Esophagus muscularis mucosa (tissue), 3 donors: Measurements from ENCODE around the gene ENOX1.

Experiments used
- POLR2A ChIP-seq: fragments of 450-650 bp; IDR thresholded peaks from one replicate; pipeline ENCODE4 v1.6.1; 2017; ENCODE audit warnings: antibody characterized with exemption, moderate library complexity, mild to moderate bottlenecking, low read depth
- POLR2AphosphoS5 ChIP-seq, 2 donors: sonication (generic); formaldehyde crosslinking; IDR thresholded peaks; one replicate each; pipeline ENCODE4 v1.6.1; 2017; ENCODE audit warnings: antibody characterized with exemption in 2 of 2
- TF ChIP-seq, protein P1 (sequence below), 3 experiments: fragments of 200-600 bp in 2 of 3; fragments of 450-650 bp in 1 of 3; sonication (generic) in 2 of 3; IDR thresholded peaks; one replicate each; pipeline ENCODE4 v1.5.1; 2017 to 2019; ENCODE audit warnings: antibody characterized with exemption in 3 of 3, mild to moderate bottlenecking in 2 of 3, moderate library complexity in 1 of 3

- TF ChIP-seq, protein P1, sequence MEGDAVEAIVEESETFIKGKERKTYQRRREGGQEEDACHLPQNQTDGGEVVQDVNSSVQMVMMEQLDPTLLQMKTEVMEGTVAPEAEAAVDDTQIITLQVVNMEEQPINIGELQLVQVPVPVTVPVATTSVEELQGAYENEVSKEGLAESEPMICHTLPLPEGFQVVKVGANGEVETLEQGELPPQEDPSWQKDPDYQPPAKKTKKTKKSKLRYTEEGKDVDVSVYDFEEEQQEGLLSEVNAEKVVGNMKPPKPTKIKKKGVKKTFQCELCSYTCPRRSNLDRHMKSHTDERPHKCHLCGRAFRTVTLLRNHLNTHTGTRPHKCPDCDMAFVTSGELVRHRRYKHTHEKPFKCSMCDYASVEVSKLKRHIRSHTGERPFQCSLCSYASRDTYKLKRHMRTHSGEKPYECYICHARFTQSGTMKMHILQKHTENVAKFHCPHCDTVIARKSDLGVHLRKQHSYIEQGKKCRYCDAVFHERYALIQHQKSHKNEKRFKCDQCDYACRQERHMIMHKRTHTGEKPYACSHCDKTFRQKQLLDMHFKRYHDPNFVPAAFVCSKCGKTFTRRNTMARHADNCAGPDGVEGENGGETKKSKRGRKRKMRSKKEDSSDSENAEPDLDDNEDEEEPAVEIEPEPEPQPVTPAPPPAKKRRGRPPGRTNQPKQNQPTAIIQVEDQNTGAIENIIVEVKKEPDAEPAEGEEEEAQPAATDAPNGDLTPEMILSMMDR (IDR thresholded peaks at IDR 0.05) = no peak
- TF ChIP-seq POLR2A (no peak), POLR2AphosphoS5 (IDR thresholded peaks at IDR 0.05) (no peak)
Measured at GRCh38 chr13:43652760-43653159, 134.0 kb downstream of the ENOX1 start.
